HUES48 (cell line): ENCODE measurements around the gene CERS6.
"Not testable (repeated sequence)": the region's sequence is repeated elsewhere in the genome, so short reads cannot be mapped to it uniquely, and the experiment has no call there.

ENCODE experiments used
- H3K27ac ChIP-seq: one replicate; pipeline ENCODE4 v1.7.0; 2013; ENCODE audit warnings: low read depth, low read length, inconsistent platforms
- H3K27me3 ChIP-seq: 2 replicates; pipeline ENCODE4 v1.6.1; 2013; ENCODE audit warnings: mild to moderate bottlenecking, low read length; ENCODE audit not compliant: control insufficient read depth, insufficient read depth
- H3K36me3 ChIP-seq: 2 replicates; pipeline ENCODE4 v1.6.1; 2013; ENCODE audit warnings: low read length; ENCODE audit not compliant: control insufficient read depth, insufficient read depth
- H3K4me1 ChIP-seq: 2 replicates; pipeline ENCODE4 v1.6.1; 2013; ENCODE audit warnings: mild to moderate bottlenecking, low read length; ENCODE audit not compliant: control insufficient read depth, insufficient read depth
- H3K4me3 ChIP-seq: 2 replicates; pipeline ENCODE4 v1.5.1; 2013; ENCODE audit warnings: mild to moderate bottlenecking, low read depth, low read length
- H3K9ac ChIP-seq: 2 replicates; pipeline ENCODE4 v1.6.1; 2013; ENCODE audit warnings: mild to moderate bottlenecking, low read depth, low read length, moderate library complexity
- H3K9me3 ChIP-seq: 2 replicates; pipeline ENCODE4 v1.6.1; 2013; ENCODE audit warnings: low read length; ENCODE audit not compliant: control insufficient read depth, insufficient read depth

CERS6 gene, protein sequence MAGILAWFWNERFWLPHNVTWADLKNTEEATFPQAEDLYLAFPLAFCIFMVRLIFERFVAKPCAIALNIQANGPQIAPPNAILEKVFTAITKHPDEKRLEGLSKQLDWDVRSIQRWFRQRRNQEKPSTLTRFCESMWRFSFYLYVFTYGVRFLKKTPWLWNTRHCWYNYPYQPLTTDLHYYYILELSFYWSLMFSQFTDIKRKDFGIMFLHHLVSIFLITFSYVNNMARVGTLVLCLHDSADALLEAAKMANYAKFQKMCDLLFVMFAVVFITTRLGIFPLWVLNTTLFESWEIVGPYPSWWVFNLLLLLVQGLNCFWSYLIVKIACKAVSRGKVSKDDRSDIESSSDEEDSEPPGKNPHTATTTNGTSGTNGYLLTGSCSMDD

DNA sequence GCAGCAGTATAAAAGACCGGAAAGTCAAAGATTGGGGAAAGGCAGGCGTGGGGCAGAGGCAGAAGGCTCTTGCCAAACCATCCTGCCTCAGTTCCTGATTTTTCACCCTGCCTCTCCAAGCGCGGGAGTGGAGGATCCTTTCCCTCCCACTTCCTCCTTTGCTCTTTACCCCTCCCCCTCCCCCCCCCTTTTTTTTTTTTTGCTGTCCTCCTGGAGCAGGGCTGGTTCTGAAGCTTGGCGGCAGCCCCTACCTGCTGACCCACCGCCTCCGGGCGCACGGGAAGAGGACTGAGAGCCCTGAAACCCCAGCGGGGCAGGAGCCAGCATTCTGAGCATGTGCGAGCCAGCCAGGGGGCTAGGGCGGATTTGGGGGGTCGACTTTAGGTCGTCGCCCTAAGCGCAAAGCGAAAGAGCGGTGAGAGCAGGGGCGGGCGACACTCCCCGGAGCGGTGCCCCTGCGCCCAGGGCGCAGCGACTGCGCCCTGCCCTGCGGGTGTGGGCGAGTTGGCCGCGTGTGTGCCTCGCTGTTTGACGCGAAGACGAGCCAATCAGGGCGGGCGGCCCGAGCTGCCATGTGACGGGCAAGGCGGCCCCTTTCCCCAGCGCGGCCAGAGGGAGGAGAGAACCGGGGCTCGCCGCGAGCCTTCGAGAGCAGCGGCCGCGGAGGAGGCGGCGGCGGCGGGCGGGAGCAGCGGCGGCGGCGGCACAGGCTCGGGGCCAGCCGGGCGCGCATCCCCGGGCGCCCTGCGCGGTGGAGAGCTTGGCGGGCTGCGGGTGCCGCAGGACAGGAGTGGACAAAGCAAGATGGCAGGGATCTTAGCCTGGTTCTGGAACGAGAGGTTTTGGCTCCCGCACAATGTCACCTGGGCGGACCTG lies at the start of gene CERS6:
TSS of gene CERS6 (plus strand) at position 628 of the 876 bp plus-strand sequence. CDS start at position 805, 177 bp downstream.
- Histone ChIP-seq H3K4me1 (peaks cover 19% of the 10 kb centered on the region; the same call in 1 of the 2 replicates), H3K36me3 (no peaks in the 10 kb centered on the region), H3K4me3 (peak within 1 kb of the TSS; percentile 82), H3K27ac (peak within 1 kb of the TSS; percentile 79), H3K27me3 (peaks cover 22% of the 10 kb centered on the region), H3K9me3 (peaks cover 4% of the 10 kb centered on the region), H3K9ac (peak within 1 kb of the TSS; percentile 74)

DNA sequence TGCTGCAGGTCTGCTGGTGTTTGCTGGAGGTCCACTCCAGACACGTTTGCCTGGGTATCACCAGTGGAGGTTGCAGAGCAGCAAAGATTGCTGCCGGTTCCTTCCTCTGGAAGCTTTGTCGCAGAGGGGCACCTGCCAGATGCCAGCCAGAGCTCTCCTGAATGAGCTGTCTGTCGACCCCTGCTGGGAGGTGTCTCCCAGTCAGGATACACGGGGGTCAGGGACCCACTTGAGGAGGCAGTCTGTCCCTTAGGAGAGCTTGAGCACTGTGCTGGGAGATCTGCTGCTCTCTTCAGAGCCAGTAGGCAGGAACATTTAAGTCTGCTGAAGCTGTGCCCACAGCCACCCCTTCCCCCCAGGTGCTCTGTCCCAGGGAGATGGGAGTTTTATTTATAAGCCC lies 43.8 kb upstream of the CERS6 start:
- not testable (repeated sequence) for H3K36me3 ChIP-seq, H3K4me1 ChIP-seq, H3K27me3 ChIP-seq, H3K9ac ChIP-seq, H3K4me3 ChIP-seq, H3K27ac ChIP-seq
- peaks cover 22% of the 10 kb centered on the region for H3K9me3 ChIP-seq

DNA sequence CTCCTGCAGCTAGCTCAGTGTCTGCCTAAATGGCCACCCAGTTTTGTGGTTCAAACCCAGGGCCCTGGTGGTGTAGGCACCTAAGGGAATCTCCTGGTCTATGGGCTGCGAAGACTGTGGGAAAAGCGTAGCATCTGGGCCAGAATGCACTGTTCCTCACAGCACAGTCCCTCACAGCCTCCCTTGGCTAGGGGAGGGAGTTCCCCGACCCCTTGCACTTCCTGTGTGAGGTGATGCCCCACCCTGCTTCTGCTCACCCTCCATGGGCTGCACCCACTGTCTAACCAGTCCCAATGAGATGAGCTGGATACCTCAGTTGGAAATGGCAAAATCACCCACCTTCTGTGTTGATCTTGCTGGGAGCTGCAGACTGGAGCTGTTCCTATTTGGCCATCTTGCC lies 43.0 kb upstream of the CERS6 start:
- not testable (repeated sequence) for H3K27ac ChIP-seq, H3K27me3 ChIP-seq, H3K9ac ChIP-seq, H3K4me3 ChIP-seq, H3K4me1 ChIP-seq, H3K36me3 ChIP-seq
- peaks cover 22% of the 10 kb centered on the region for H3K9me3 ChIP-seq

DNA sequence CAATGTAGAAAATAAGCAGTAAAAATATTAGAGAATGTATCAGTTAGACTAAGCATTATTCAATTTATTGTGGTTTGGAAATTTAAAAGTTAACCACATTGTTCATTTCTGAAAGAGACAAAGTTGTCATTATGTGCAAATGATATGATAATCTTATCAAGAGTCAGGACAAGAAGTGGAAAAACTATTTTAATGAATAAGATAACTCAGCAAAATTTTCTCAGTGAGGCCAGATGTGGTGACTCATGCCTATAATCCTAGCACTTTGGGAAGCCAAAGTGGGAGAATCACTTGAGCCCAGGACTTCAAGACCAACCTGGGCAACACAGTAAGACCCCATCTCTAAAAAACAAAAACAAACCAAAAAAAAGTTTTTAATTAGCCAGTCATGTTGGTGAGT lies 39.5 kb upstream of the CERS6 start:
- no peak overlapping the region for H3K9ac ChIP-seq
- no peaks in the 10 kb centered on the region for H3K36me3 ChIP-seq
- no peak overlapping the region for H3K4me3 ChIP-seq
- no peaks in the 10 kb centered on the region for H3K27me3 ChIP-seq
- H3K27ac ChIP-seq: no peak overlapping the region
- H3K4me1 ChIP-seq: no peaks in the 10 kb centered on the region
- H3K9me3 ChIP-seq: peaks cover 22% of the 10 kb centered on the region

DNA sequence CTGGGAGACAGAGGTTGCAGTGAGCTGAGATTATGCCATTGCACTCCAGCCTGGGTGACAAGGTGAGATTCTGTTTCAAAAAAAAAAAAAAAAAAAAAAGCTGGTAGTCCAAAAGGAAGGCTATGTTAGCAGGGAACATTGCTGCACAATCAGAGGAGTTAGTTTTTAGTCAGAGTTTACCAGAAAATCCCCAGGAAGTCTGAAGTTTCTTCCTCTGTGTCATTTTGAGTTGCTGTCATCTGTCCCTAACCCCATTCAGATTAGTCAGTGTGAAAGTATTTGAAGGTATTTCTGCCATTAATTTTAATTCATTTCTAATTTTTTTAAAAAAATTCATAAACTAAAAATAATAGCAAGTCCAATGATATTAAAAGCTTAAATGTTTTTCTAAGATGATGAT lies 33.5 kb upstream of the CERS6 start:
- peaks cover 14% of the 10 kb centered on the region for H3K4me1 ChIP-seq
- no peak overlapping the region for H3K27ac ChIP-seq
- no peaks in the 10 kb centered on the region for H3K27me3 ChIP-seq
- no peak overlapping the region for H3K4me3 ChIP-seq
- H3K9ac ChIP-seq: no peak overlapping the region
- no peaks in the 10 kb centered on the region for H3K36me3 ChIP-seq
- H3K9me3 ChIP-seq: no peaks in the 10 kb centered on the region

DNA sequence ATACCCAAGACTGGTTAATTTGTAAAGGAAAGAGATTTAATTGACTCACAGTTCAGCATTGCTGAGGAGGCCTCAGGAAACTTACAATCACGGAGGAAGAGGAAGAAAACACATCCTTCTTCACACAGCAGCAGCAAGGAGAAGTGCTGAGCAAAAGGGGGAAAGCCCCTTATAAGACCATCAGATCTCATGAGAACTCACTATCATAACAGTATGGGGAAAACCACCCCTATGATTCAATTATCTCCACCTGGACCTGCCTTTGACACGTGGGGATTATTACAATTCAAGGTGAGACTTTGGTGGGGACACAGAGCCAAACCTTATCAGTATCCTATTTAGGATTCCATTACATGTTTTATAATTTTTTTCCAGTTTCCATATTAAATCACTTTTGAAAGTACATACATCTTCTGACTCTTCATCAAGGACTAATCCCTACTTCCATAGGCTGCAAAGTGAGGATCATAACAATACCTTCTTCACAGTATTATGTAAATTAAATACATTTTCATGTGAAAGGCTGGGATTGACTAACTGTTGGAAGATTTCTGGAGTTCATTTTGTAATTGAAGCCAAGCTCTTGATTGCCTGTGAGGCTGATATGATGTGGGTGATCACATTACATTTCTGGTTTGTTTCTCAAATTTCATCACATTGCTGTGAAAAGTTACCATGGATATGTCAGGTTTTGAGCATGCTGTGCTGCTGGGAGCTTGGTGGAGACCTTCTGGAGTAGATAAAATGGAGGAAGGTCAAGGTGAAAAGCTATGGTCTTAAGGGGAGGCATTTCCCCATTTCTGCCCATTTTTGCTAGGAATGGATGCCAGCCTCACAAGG lies 31.7 kb upstream of the CERS6 start:
- Histone ChIP-seq H3K4me1 (peaks cover 14% of the 10 kb centered on the region), H3K27ac (no peak overlapping the region), H3K9ac (no peak overlapping the region), H3K4me3 (0 out of 2 replicates have a peak overlapping the region, but pooled peaks have one; percentile 2), H3K36me3 (no peaks in the 10 kb centered on the region), H3K9me3 (no peaks in the 10 kb centered on the region), H3K27me3 (no peaks in the 10 kb centered on the region)

DNA sequence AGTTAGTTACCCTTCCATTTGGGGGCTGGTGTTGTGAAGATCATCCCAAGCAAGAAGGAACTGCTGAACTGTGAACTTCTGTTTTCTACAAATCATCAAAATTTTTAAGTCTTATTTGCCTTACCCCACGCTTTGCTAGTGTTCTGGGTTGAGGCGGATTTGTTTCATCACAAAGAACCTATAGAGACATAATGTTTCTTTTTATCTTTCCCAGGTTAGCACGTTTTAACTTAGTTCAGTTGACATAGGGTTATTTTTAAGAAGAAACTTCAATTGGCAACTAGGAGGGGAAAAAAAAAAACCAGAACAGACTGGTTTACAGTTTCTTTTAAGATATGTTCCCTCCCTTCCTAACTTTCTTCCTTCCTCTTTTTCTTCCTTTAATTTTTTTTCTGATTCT lies 31.1 kb upstream of the CERS6 start:
- no peak overlapping the region for H3K27ac ChIP-seq
- H3K4me1 ChIP-seq: peaks cover 14% of the 10 kb centered on the region
- H3K36me3 ChIP-seq: no peaks in the 10 kb centered on the region
- no peak overlapping the region for H3K9ac ChIP-seq
- H3K9me3 ChIP-seq: no peaks in the 10 kb centered on the region
- no peaks in the 10 kb centered on the region for H3K27me3 ChIP-seq
- H3K4me3 ChIP-seq: 0 out of 2 replicates have a peak overlapping the region, but pooled peaks have one; percentile 2

DNA sequence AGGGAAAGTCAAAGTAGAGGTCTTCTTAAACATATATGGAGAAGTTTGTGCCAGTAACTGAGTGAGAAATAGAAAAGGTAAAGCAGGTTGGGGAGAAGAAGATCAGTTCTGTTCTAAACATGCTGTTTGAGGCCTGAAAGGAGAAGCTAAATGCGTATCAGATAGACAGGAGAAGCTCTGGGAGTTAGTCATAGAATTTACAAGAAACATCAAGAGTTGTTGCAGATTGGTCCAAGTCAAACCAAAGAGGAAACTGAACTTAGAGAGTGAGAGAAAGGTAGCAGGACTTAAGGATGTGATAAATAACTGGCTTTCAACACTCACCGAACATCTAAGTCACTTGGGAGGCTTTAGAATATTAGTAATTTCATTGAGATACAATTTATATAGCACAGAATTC lies 29.2 kb upstream of the CERS6 start:
- Histone ChIP-seq H3K9me3 (no peaks in the 10 kb centered on the region), H3K4me1 (peaks cover 22% of the 10 kb centered on the region), H3K9ac (no peak overlapping the region), H3K27me3 (no peaks in the 10 kb centered on the region), H3K36me3 (no peaks in the 10 kb centered on the region), H3K4me3 (no peak overlapping the region), H3K27ac (no peak overlapping the region)

DNA sequence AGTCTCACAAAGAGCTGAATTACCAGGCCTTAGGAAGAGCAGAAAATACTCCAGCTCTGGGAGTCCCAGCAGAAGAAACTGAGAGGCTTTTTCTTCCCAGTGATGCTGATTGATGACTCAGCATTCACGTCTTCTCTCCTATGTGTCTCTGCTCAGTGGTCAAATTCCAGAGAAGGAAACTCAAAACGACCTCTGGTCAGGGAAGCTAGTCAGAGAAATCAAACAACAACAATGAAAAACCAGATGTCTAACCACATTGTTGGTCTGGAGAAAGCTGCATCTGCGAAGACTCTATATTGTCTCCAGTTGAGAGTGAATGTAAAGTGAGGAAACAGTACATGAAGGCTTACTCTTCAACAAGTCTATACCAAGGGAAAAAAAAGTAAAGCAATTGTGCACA lies 28.6 kb upstream of the CERS6 start:
- Histone ChIP-seq H3K4me3 (no peak overlapping the region), H3K36me3 (no peaks in the 10 kb centered on the region), H3K4me1 (peaks cover 23% of the 10 kb centered on the region), H3K27me3 (no peaks in the 10 kb centered on the region), H3K9ac (no peak overlapping the region), H3K27ac (no peak overlapping the region), H3K9me3 (no peaks in the 10 kb centered on the region)

DNA sequence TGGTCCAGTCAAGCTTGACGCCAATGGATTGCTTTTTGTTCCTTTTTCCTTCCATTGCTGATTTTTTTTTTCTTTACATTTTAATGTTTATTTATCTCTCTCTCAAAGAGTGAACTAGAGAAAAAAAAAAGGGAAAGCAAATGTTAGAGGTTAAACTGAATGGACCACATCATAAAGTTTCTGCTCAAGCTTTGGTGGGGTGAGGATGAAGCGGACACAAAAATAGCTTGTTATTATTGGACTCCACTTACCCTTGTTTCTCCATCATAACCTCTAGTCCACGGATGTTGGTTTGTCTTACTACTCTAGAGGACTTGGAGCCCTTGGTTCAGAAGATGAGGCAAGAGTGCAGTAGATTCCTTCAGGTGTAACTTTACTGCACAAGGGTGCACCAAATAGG lies 27.6 kb upstream of the CERS6 start:
- Histone ChIP-seq H3K9me3 (no peaks in the 10 kb centered on the region), H3K27ac (no peak overlapping the region), H3K4me1 (peaks cover 23% of the 10 kb centered on the region), H3K27me3 (no peaks in the 10 kb centered on the region), H3K36me3 (no peaks in the 10 kb centered on the region), H3K9ac (no peak overlapping the region), H3K4me3 (no peak overlapping the region)
